Measurements from ENCODE around the gene NLRC5.

NLRC5 gene

DNA sequence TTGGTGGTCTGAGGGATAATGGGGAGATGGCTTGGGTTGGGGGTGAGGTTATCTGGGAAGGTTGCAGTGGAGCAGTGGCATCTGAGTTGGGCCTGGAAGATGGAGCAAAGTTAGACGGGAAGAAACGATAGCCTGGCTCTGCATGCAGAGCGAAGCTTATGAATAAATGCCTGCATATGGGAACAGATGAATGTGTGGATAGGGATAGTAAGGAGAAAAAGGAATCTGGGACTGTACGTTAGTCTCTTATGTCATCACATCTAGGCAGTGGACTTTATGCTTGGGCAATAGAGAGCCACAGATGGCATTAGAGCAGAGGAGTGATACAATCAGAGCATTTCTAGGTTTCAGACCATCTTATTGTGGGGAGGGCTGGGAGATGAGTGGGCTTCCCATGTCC, 136.0 kb downstream of the NLRC5 start:
- Histone ChIP-seq H3K9me3 (ENCODE audit: control insufficient read depth, insufficient read depth, low read length) (no peaks in the 10 kb centered on the region), H3K4me1 (ENCODE audit: control insufficient read depth, low read length) (no peaks in the 10 kb centered on the region), H3K36me3 (ENCODE audit: control insufficient read depth, low read length) (no peaks in the 10 kb centered on the region), H3K27me3 (ENCODE audit: control insufficient read depth, low read length) (no peaks in the 10 kb centered on the region), H3K4me3 (ENCODE audit: low read length) (no peak overlapping the region), H3K27ac (ENCODE audit: low read depth, low read length) (no peak overlapping the region), H3K79me2 (ENCODE audit: control insufficient read depth, low read length) (no peaks in the 10 kb centered on the region), H3K9me2 (replicated peaks; ENCODE audit: control insufficient read depth, low read length) (no peaks in the 10 kb centered on the region), H3F3A (ENCODE audit: control insufficient read depth, insufficient read depth) (no peaks in the 10 kb centered on the region), H3K4me2 (ENCODE audit: low read length) (no peak overlapping the region), H4K20me1 (ENCODE audit: control insufficient read depth, insufficient read depth, low read depth, low read length) (no peaks in the 10 kb centered on the region)
- TF ChIP-seq EZH2phosphoT487 (IDR thresholded peaks at IDR 0.05; ENCODE audit: borderline replicate concordance, low read length) = no peak
- TF ChIP-seq, protein P1, sequence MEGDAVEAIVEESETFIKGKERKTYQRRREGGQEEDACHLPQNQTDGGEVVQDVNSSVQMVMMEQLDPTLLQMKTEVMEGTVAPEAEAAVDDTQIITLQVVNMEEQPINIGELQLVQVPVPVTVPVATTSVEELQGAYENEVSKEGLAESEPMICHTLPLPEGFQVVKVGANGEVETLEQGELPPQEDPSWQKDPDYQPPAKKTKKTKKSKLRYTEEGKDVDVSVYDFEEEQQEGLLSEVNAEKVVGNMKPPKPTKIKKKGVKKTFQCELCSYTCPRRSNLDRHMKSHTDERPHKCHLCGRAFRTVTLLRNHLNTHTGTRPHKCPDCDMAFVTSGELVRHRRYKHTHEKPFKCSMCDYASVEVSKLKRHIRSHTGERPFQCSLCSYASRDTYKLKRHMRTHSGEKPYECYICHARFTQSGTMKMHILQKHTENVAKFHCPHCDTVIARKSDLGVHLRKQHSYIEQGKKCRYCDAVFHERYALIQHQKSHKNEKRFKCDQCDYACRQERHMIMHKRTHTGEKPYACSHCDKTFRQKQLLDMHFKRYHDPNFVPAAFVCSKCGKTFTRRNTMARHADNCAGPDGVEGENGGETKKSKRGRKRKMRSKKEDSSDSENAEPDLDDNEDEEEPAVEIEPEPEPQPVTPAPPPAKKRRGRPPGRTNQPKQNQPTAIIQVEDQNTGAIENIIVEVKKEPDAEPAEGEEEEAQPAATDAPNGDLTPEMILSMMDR (IDR thresholded peaks at IDR 0.05; ENCODE audit: low read depth, low read length, poor library complexity, severe bottlenecking) = no peak

DNA sequence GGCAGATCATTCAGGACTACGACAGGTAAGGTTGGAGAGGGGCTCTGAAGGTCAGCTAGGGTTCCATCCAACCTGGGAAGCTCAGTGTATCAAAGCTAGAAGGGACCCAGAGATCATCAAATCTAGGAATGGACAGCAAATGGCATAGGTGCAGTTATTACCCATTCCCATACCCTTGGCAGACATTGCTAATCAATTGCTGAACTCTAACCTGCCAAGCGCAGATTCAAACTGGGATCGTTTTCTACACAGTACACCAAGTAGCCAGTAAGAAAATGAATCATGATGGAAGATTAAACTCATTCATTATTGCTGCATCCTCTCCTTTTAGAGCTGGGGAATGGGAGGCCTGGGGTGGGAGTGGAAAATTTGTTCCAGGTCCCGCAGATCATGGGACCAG, 136.6 kb downstream of the NLRC5 start:
- Histone ChIP-seq H3K36me3 (ENCODE audit: control insufficient read depth, low read length) (no peaks in the 10 kb centered on the region), H3K27ac (ENCODE audit: low read depth, low read length) (no peak overlapping the region), H3K27me3 (ENCODE audit: control insufficient read depth, low read length) (no peaks in the 10 kb centered on the region), H3K79me2 (ENCODE audit: control insufficient read depth, low read length) (no peaks in the 10 kb centered on the region), H3K9me3 (ENCODE audit: control insufficient read depth, insufficient read depth, low read length) (no peaks in the 10 kb centered on the region), H4K20me1 (ENCODE audit: control insufficient read depth, insufficient read depth, low read depth, low read length) (no peaks in the 10 kb centered on the region), H3K4me3 (ENCODE audit: low read length) (no peak overlapping the region), H3K4me1 (ENCODE audit: control insufficient read depth, low read length) (no peaks in the 10 kb centered on the region), H3F3A (ENCODE audit: control insufficient read depth, insufficient read depth) (no peaks in the 10 kb centered on the region), H3K9me2 (replicated peaks; ENCODE audit: control insufficient read depth, low read length) (no peaks in the 10 kb centered on the region), H3K4me2 (ENCODE audit: low read length) (no peak overlapping the region)
- no peak for TF ChIP-seq EZH2phosphoT487 (IDR thresholded peaks at IDR 0.05; ENCODE audit: borderline replicate concordance, low read length)
- TF ChIP-seq, protein P1 (IDR thresholded peaks at IDR 0.05; ENCODE audit: low read depth, low read length, poor library complexity, severe bottlenecking) = no peak

DNA sequence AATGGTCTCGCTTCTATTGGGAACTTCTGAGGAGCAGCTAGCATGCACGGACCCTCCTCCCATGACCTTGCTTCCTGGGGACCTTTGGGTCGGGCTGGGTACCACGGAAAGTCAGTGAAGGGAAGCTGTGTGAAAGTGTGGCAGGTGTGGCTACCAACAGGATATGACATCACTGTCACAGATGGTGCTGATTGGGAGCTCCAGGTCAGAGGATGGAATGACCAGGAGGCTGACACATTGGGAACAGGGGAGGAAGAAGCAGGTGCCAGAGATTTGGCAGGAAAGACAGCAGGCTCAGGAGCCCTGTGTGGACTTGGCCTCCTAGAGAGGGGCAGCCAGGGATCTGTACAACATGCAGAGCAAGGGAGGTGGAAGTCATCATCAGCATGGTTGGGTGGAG, 137.1 kb downstream of the NLRC5 start:
- Histone ChIP-seq H3K4me1 (ENCODE audit: control insufficient read depth, low read length) (no peaks in the 10 kb centered on the region), H3K27ac (ENCODE audit: low read depth, low read length) (no peak overlapping the region), H3K9me2 (replicated peaks; ENCODE audit: control insufficient read depth, low read length) (no peaks in the 10 kb centered on the region), H3F3A (ENCODE audit: control insufficient read depth, insufficient read depth) (no peaks in the 10 kb centered on the region), H3K36me3 (ENCODE audit: control insufficient read depth, low read length) (no peaks in the 10 kb centered on the region), H4K20me1 (ENCODE audit: control insufficient read depth, insufficient read depth, low read depth, low read length) (no peaks in the 10 kb centered on the region), H3K4me3 (ENCODE audit: low read length) (no peak overlapping the region), H3K9me3 (ENCODE audit: control insufficient read depth, insufficient read depth, low read length) (no peaks in the 10 kb centered on the region), H3K79me2 (ENCODE audit: control insufficient read depth, low read length) (no peaks in the 10 kb centered on the region), H3K4me2 (ENCODE audit: low read length) (no peak overlapping the region), H3K27me3 (ENCODE audit: control insufficient read depth, low read length) (no peaks in the 10 kb centered on the region)
- no peak for TF ChIP-seq EZH2phosphoT487 (IDR thresholded peaks at IDR 0.05; ENCODE audit: borderline replicate concordance, low read length)
- TF ChIP-seq, protein P1 (IDR thresholded peaks at IDR 0.05; ENCODE audit: low read depth, low read length, poor library complexity, severe bottlenecking) = no peak

Measured in DOHH2 (cell line).